CD4-positive, alpha-beta T cell treated with Interleukin-21 for 1 hour (primary cell): ENCODE measurements around the gene SCUBE1.

Experiments used
- DNase-seq: peaks from one replicate; pipeline ENCODE4 v3.0.0-alpha.2; 2020

Gene SCUBE1

GRCh38 chr22:43325176-43325575, 18.0 kb downstream of the SCUBE1 start:
- DNase-seq: no peak

- DNase-seq: no peak
Measured at GRCh38 chr22:43320943-43321900, 21.9 kb downstream of the SCUBE1 start.

GRCh38 chr22:43319661-43320486, 23.3 kb downstream of the SCUBE1 start:
- no peak for DNase-seq

- DNase-seq: no peak
Measured at GRCh38 chr22:43317239-43317638, 25.9 kb downstream of the SCUBE1 start.

- DNase-seq: no peak
Measured at GRCh38 chr22:43315687-43316217, 27.4 kb downstream of the SCUBE1 start.

- no peak for DNase-seq
Measured at GRCh38 chr22:43314611-43315010, 28.6 kb downstream of the SCUBE1 start.

GRCh38 chr22:43313890-43314474, 29.2 kb downstream of the SCUBE1 start:
- DNase-seq: no peak

GRCh38 chr22:43313244-43313889, 29.8 kb downstream of the SCUBE1 start:
- DNase-seq: no peak

GRCh38 chr22:43312608-43313007, 30.6 kb downstream of the SCUBE1 start:
- no peak for DNase-seq

GRCh38 chr22:43310798-43311197, 32.4 kb downstream of the SCUBE1 start:
- no peak for DNase-seq

GRCh38 chr22:43310311-43310710, 32.9 kb downstream of the SCUBE1 start:
- DNase-seq: no peak

GRCh38 chr22:43308836-43309235, 34.3 kb downstream of the SCUBE1 start:
- DNase-seq: no peak

- DNase-seq: no peak
Measured at GRCh38 chr22:43308060-43308830, 34.9 kb downstream of the SCUBE1 start.

GRCh38 chr22:43305806-43306205, 37.4 kb downstream of the SCUBE1 start:
- DNase-seq: no peak

- no peak for DNase-seq
Measured at GRCh38 chr22:43304831-43305590, 38.2 kb downstream of the SCUBE1 start.

- no peak for DNase-seq
Measured at GRCh38 chr22:43303751-43304150, 39.4 kb downstream of the SCUBE1 start.

GRCh38 chr22:43303166-43303565, 40.0 kb downstream of the SCUBE1 start:
- DNase-seq: no peak

- no peak for DNase-seq
Measured at GRCh38 chr22:43302531-43303041, 40.6 kb downstream of the SCUBE1 start.

- DNase-seq: no peak
Measured at GRCh38 chr22:43301866-43302265, 41.3 kb downstream of the SCUBE1 start.

GRCh38 chr22:43300891-43301676, 42.1 kb downstream of the SCUBE1 start:
- no peak for DNase-seq
